GM23338 (cell line): ENCODE results near the gene GRIN2C. TPM values are rescaled to one million over a fixed set of nuclear protein-coding genes. Genes with fewer than 3 reads are reported as not detected.

Experiments
- ATAC-seq: fragments of 200-7000 bp; cut with Tn5 transposase; 3 replicates; pipeline ENCODE4 v1.9.1; 2020
- DNase-seq: peaks from one replicate; pipeline ENCODE4 v3.0.0-alpha.2; 2015; ENCODE audit warnings: low spot score
- H2AFZ ChIP-seq: fragments of 200-600 bp; sonication (generic); 2 replicates; pipeline ENCODE4 v1.8.0; 2016; ENCODE audit warnings: antibody characterized with exemption, mild to moderate bottlenecking, moderate library complexity
- H3F3A ChIP-seq: fragments of 200-600 bp; sonication (generic); replicated peaks from 2 replicates; pipeline ENCODE4 v1.8.0; 2017; ENCODE audit warnings: antibody characterized with exemption, mixed run types, low read depth
- H3K27ac ChIP-seq: fragments of 200-600 bp; sonication (generic); 2 replicates; pipeline ENCODE4 v1.6.1; 2016; ENCODE audit warnings: low read depth
- H3K27me3 ChIP-seq: fragments of 200-600 bp; sonication (generic); 2 replicates; pipeline ENCODE4 v1.8.0; 2016; ENCODE audit warnings: mild to moderate bottlenecking, mixed run types, moderate library complexity; ENCODE audit not compliant: insufficient read depth
- H3K36me3 ChIP-seq: fragments of 200-600 bp; sonication (generic); 2 replicates; pipeline ENCODE4 v1.8.0; 2016; ENCODE audit warnings: mild to moderate bottlenecking; ENCODE audit not compliant: insufficient read depth
- H3K4me1 ChIP-seq: fragments of 200-600 bp; sonication (generic); 2 replicates; pipeline ENCODE4 v1.8.0; 2016; ENCODE audit warnings: mild to moderate bottlenecking, moderate library complexity; ENCODE audit not compliant: insufficient read depth
- H3K4me2 ChIP-seq: fragments of 200-600 bp; sonication (generic); 2 replicates; pipeline ENCODE4 v1.7.1; 2017; ENCODE audit warnings: mixed run types
- H3K4me3 ChIP-seq: fragments of 200-600 bp; sonication (generic); 2 replicates; pipeline ENCODE4 v1.6.1; 2016; ENCODE audit warnings: mixed run types
- H3K79me2 ChIP-seq: fragments of 200-600 bp; sonication (generic); replicated peaks from 2 replicates; pipeline ENCODE4 v1.8.0; 2017; ENCODE audit warnings: mild to moderate bottlenecking; ENCODE audit not compliant: insufficient read depth
- H3K9me2 ChIP-seq: fragments of 200-600 bp; sonication (generic); 2 replicates; pipeline ENCODE4 v1.8.0; 2017; ENCODE audit not compliant: insufficient read depth
- H4K20me1 ChIP-seq: fragments of 200-600 bp; sonication (generic); replicated peaks from 2 replicates; pipeline ENCODE4 v1.8.0; 2017; ENCODE audit warnings: mild to moderate bottlenecking; ENCODE audit not compliant: insufficient read depth
- H3K27ac Mint-ChIP-seq: 2 replicates; pipeline ENCODE4 v1.8.0; 2020; ENCODE audit warnings: inconsistent platforms, mild to moderate bottlenecking, moderate library complexity, mixed read lengths
- H3K27me3 Mint-ChIP-seq: 3 replicates; pipeline ENCODE4 v1.8.0; 2022; ENCODE audit warnings: low read depth, mild to moderate bottlenecking, moderate library complexity, mixed read lengths, inconsistent platforms; ENCODE audit not compliant: insufficient read depth, poor library complexity
- H3K36me3 Mint-ChIP-seq: 3 replicates; pipeline ENCODE4 v1.8.0; 2021; ENCODE audit warnings: low read depth, mild to moderate bottlenecking, inconsistent platforms, moderate library complexity, mixed read lengths
- H3K4me1 Mint-ChIP-seq: 3 replicates; pipeline ENCODE4 v1.8.0; 2020; ENCODE audit warnings: mild to moderate bottlenecking, inconsistent platforms, mixed read lengths
- H3K4me3 Mint-ChIP-seq: 3 replicates; pipeline ENCODE4 v1.8.0; 2021; ENCODE audit warnings: moderate library complexity, mild to moderate bottlenecking, inconsistent platforms, mixed read lengths
- H3K9me3 Mint-ChIP-seq: 3 replicates; pipeline ENCODE4 v1.8.0; 2020; ENCODE audit warnings: moderate library complexity, mild to moderate bottlenecking, inconsistent platforms, mixed read lengths
- CREB1 ChIP-seq: fragments of 250-450 bp; sonication (Bioruptor Pico); IDR thresholded peaks from 2 replicates; pipeline ENCODE4 v1.5.0; 2020; ENCODE audit warnings: low read depth, mild to moderate bottlenecking, moderate library complexity
- EZH2 ChIP-seq: fragments of 200-600 bp; sonication (generic); IDR thresholded peaks from one replicate; pipeline ENCODE4 v1.8.0; 2017; ENCODE audit warnings: antibody characterized with exemption, mild to moderate bottlenecking, low read depth; ENCODE audit not compliant: unreplicated experiment
- EZH2phosphoT487 ChIP-seq: fragments of 200-600 bp; sonication (generic); IDR thresholded peaks from one replicate; pipeline ENCODE4 v1.8.1; 2018; ENCODE audit warnings: antibody characterized with exemption; ENCODE audit not compliant: unreplicated experiment
- JUNB ChIP-seq: IDR thresholded peaks from one replicate; pipeline ENCODE4 v1.6.1; 2016; ENCODE audit warnings: antibody characterized with exemption; ENCODE audit not compliant: unreplicated experiment
- NANOG ChIP-seq: IDR thresholded peaks from 2 replicates; pipeline ENCODE4 v1.6.1; 2016; ENCODE audit warnings: antibody characterized with exemption, borderline replicate concordance
- POLR2AphosphoS5 ChIP-seq: IDR thresholded peaks from 2 replicates; pipeline ENCODE4 v1.6.1; 2016; ENCODE audit warnings: antibody characterized with exemption, low read depth
- REST ChIP-seq: IDR thresholded peaks from one replicate; pipeline ENCODE4 v1.6.1; 2018; ENCODE audit warnings: antibody characterized with exemption; ENCODE audit not compliant: unreplicated experiment
- STAT1 ChIP-seq: IDR thresholded peaks from one replicate; pipeline ENCODE4 v1.6.1; 2016; ENCODE audit warnings: antibody characterized with exemption; ENCODE audit not compliant: unreplicated experiment
- ZNF114 ChIP-seq: fragments of 250-450 bp; sonication (Bioruptor Pico); IDR thresholded peaks from 2 replicates; pipeline ENCODE4 v1.5.0; 2020; ENCODE audit warnings: mild to moderate bottlenecking, moderate library complexity
- ZNF331 ChIP-seq: fragments of 250-450 bp; sonication (Bioruptor Pico); IDR thresholded peaks from 2 replicates; pipeline ENCODE4 v1.5.0; 2020; ENCODE audit warnings: low read depth, mild to moderate bottlenecking, moderate library complexity
- polyA plus RNA-seq: library from polyadenylated mRNA; unstranded; fragments of >200 nt; fragmentation: Nextera tagmentation; extraction: Ambion mirVana; gene quantifications from 2 replicates; pipeline ENCODE4 v1.2.1, GENCODE V29; 2016
- total RNA-seq: library from RNA; depleted of rRNA; stranded (reverse); fragments of >200 nt; shearing (Covaris generic); gene quantifications from 2 replicates; pipeline ENCODE4 v1.2.3, GENCODE V29; 2014
- TF ChIP-seq, protein P1 (sequence below): IDR thresholded peaks from 2 replicates; pipeline ENCODE4 v1.6.1; 2016; ENCODE audit warnings: antibody characterized with exemption
- TF ChIP-seq, protein P2 (sequence below), 2 experiments: fragments of 200-600 bp in 1 of 2; sonication (generic) in 1 of 2; conservative IDR thresholded peaks; 2 replicates each; pipeline versions ENCODE4 v1.5.1 to v1.6.1; 2016 to 2017; ENCODE audit warnings: antibody characterized with exemption in 2 of 2, low read depth in 2 of 2, mild to moderate bottlenecking in 2 of 2, moderate library complexity in 1 of 2

Gene GRIN2C
- total and polyA plus RNA-seq, 2 experiments from 2014 or later, result 0.10 to 0.19 TPM

DNA sequence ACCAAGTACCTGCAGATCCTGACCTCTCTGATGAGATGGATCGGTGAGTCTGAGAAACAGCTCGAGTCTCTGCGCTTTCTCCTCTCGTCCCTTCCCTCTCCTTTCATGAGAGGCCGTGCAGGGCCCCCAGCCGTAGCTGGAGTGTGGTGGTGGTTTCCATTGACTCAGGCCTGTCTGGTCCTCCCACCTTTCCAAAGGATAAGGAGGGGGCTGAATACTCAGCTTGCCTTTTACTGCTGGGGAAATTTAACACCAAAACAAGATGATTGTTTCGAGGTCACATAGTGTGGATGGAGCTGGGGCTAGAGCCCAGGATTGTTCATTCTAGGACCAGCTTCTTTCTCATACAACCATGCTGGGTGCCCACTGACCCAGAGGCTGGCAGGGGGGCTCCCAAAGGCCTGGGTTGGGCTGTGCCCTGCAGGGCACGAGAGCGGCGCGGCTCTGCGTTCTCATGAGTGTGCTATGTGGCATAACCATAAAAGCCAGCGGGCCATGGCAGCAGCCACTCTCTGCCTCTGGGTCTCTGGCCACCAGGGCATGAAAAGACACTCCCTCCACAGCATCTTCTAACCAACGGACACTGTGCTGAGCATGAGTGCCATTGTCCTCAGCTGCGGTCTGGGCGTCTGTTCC, 39.8 kb downstream of the GRIN2C start:
- Mint-ChIP-seq H3K4me1 (peaks cover 4% of the 10 kb centered on the region), H3K4me3 (no peak overlapping the region), H3K9me3 (no peaks in the 10 kb centered on the region), H3K27ac (no peak overlapping the region), H3K27me3 (peaks cover 21% of the 10 kb centered on the region), H3K36me3 (0 out of 3 replicates have a peak, but pooled peaks cover 3% of the 10 kb centered on the region)
- Histone ChIP-seq H3K4me3 (no peak overlapping the region), H3K4me1 (no peaks in the 10 kb centered on the region), H3K36me3 (no peaks in the 10 kb centered on the region), H3K4me2 (no peak overlapping the region), H3F3A (no peaks in the 10 kb centered on the region), H3K79me2 (no peaks in the 10 kb centered on the region), H2AFZ (no peak overlapping the region), H4K20me1 (peaks cover 11% of the 10 kb centered on the region), H3K27ac (no peak overlapping the region), H3K9me2 (no peaks in the 10 kb centered on the region), H3K27me3 (no peaks in the 10 kb centered on the region)
- DNase-seq, result no peak
- no peak for ATAC-seq
- no peak for TF ChIP-seq STAT1
- no peak for TF ChIP-seq JUNB

DNA sequence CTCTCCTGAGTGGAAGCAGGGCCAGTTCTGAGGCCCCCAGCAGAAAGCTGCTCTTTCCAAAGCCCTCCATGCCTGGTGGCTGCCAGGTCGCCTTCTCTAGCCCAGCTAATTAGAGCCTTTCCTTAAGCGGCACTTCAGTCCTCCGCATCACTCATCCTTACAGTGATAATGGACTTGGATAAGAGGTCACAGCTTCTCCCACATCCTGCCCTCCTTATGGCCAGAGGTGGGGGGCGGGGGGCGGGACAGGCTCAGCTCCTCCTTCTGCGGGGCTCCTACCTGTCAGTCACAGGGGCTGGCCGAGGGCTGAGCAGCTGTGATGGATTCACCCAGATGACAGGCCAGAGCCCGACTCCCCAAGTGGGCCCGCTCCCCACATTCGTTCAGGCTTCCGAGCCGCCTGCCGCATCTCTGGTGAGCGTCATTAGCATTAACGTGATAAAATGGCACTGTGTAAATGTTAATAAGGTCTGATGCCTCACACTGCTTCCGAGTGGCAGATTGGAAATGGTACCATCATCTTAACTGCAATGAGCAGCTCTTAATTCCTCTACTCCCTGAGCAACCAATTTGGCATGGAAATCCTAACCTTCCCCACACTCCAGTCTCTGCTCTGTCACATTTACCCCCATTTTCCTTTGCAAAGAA, 41.3 kb downstream of the GRIN2C start:
- Histone ChIP-seq H3K4me2 (no peak overlapping the region), H4K20me1 (peaks cover 13% of the 10 kb centered on the region), H3K27me3 (no peaks in the 10 kb centered on the region), H3K4me1 (no peaks in the 10 kb centered on the region), H3K36me3 (no peaks in the 10 kb centered on the region), H3K9me2 (no peaks in the 10 kb centered on the region), H2AFZ (no peak overlapping the region), H3K4me3 (no peak overlapping the region), H3K27ac (no peak overlapping the region), H3F3A (no peaks in the 10 kb centered on the region), H3K79me2 (no peaks in the 10 kb centered on the region)
- Mint-ChIP-seq H3K4me1 (peaks cover 4% of the 10 kb centered on the region), H3K27me3 (peaks cover 22% of the 10 kb centered on the region), H3K4me3 (no peak overlapping the region), H3K36me3 (0 out of 3 replicates have a peak, but pooled peaks cover 3% of the 10 kb centered on the region), H3K27ac (no peak overlapping the region), H3K9me3 (no peaks in the 10 kb centered on the region)
- peak; percentile 23 for DNase-seq
- peak; percentile 33; the same call in 2 of the 3 replicates for ATAC-seq
- TF ChIP-seq EZH2phosphoT487 (no peak), ZNF114 (no peak), JUNB (no peak), ZNF331 (no peak), REST (no peak), STAT1 (no peak), CREB1 (no peak), NANOG (no peak), POLR2AphosphoS5 (no peak), EZH2 (no peak)
- TF ChIP-seq, protein P1, sequence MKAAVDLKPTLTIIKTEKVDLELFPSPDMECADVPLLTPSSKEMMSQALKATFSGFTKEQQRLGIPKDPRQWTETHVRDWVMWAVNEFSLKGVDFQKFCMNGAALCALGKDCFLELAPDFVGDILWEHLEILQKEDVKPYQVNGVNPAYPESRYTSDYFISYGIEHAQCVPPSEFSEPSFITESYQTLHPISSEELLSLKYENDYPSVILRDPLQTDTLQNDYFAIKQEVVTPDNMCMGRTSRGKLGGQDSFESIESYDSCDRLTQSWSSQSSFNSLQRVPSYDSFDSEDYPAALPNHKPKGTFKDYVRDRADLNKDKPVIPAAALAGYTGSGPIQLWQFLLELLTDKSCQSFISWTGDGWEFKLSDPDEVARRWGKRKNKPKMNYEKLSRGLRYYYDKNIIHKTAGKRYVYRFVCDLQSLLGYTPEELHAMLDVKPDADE, result no peak
- TF ChIP-seq, protein P2, sequence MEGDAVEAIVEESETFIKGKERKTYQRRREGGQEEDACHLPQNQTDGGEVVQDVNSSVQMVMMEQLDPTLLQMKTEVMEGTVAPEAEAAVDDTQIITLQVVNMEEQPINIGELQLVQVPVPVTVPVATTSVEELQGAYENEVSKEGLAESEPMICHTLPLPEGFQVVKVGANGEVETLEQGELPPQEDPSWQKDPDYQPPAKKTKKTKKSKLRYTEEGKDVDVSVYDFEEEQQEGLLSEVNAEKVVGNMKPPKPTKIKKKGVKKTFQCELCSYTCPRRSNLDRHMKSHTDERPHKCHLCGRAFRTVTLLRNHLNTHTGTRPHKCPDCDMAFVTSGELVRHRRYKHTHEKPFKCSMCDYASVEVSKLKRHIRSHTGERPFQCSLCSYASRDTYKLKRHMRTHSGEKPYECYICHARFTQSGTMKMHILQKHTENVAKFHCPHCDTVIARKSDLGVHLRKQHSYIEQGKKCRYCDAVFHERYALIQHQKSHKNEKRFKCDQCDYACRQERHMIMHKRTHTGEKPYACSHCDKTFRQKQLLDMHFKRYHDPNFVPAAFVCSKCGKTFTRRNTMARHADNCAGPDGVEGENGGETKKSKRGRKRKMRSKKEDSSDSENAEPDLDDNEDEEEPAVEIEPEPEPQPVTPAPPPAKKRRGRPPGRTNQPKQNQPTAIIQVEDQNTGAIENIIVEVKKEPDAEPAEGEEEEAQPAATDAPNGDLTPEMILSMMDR (conservative IDR thresholded peaks at IDR 0.05; ENCODE audit: low read depth in 2 of 2), result no peak
